ENCODE measurements around the gene SNX32. TPM values are rescaled to one million over a fixed set of nuclear protein-coding genes. Genes with fewer than 3 reads are reported as not detected.

Gene SNX32
- total RNA-seq, 1 donor from 2014 or later, result not detected

Other genes starting within 250 kb of the SNX32 start
- gene KCNK7, start 238.2 kb upstream of the SNX32 start, total RNA-seq, result 0.81 TPM
- 38.5 TPM for gene MAP3K11, start 219.7 kb upstream of the SNX32 start, total RNA-seq
- 9.3 TPM for gene PCNX3, start 218.2 kb upstream of the SNX32 start, total RNA-seq
- gene SIPA1, start 195.9 kb upstream of the SNX32 start, total RNA-seq, result 22.5 TPM
- gene RELA, start 171.0 kb upstream of the SNX32 start, total RNA-seq, result 31.0 TPM
- 40.8 TPM for gene KAT5, start 121.7 kb upstream of the SNX32 start, total RNA-seq
- gene RNASEH2C, start 113.2 kb upstream of the SNX32 start, total RNA-seq, result 49.5 TPM
- 6.5 TPM for gene AP5B1, start 53.0 kb upstream of the SNX32 start, total RNA-seq
- gene OVOL1, start 46.9 kb upstream of the SNX32 start, total RNA-seq, result not detected
- gene CFL1, start 24.2 kb downstream of the SNX32 start, total RNA-seq, result 288 TPM
- 30.7 TPM for gene MUS81, start 26.5 kb downstream of the SNX32 start, total RNA-seq
- gene EFEMP2, start 38.8 kb downstream of the SNX32 start, total RNA-seq, result 80.0 TPM
- gene CTSW, start 45.9 kb downstream of the SNX32 start, total RNA-seq, result 0.73 TPM
- gene FIBP, start 54.5 kb downstream of the SNX32 start, total RNA-seq, result 37.7 TPM
- gene CCDC85B, start 56.7 kb downstream of the SNX32 start, total RNA-seq, result 27.9 TPM
- 0.70 TPM for gene FOSL1, start 66.4 kb downstream of the SNX32 start, total RNA-seq
- 36.1 TPM for gene C11orf68, start 85.1 kb downstream of the SNX32 start, total RNA-seq
- gene DRAP1, start 85.5 kb downstream of the SNX32 start, total RNA-seq, result 81.9 TPM
- not detected for gene TSGA10IP, start 111.5 kb downstream of the SNX32 start, total RNA-seq
- 24.5 TPM for gene SART1, start 127.8 kb downstream of the SNX32 start, total RNA-seq
- gene EIF1AD, start 168.2 kb downstream of the SNX32 start, total RNA-seq, result 20.1 TPM
- gene BANF1, start 168.5 kb downstream of the SNX32 start, total RNA-seq, result 256 TPM
- gene CST6, start 178.0 kb downstream of the SNX32 start, total RNA-seq, result not detected
- not detected for gene CATSPER1, start 192.5 kb downstream of the SNX32 start, total RNA-seq
- gene GAL3ST3, start 215.2 kb downstream of the SNX32 start, total RNA-seq, result 0.73 TPM
- gene SF3B2, start 218.4 kb downstream of the SNX32 start, total RNA-seq, result 61.2 TPM
- 46.5 TPM for gene PACS1, start 236.3 kb downstream of the SNX32 start, total RNA-seq